Measurements from ENCODE around the gene CDYL.

CDYL gene

DNA sequence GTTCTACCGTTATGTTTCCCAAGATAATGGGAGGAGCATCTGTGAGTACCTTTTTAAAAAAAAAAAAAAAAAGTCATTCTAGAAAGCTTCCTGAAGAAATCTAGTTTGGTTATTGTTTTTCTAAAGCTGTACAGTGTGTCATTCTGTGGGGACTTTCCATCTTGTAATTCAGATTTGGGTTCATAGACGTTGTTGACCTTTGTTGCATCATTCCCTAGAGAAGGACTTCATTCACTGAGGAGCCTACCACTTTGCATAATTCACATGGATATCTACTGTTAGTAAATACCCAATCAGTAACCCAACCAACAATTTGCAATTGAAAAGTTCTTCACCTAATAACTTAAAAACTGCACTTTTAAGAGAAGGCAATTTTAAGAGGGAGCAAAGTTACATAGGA, 167.5 kb downstream of the CDYL start:
- DNase-seq, result no peak
- H3K4me1 ChIP-seq, result peaks cover 4% of the 10 kb centered on the region
- no peak overlapping the region for H3K4me3 ChIP-seq (ENCODE audit: low read depth, low read length)
- TF ChIP-seq, protein P1, sequence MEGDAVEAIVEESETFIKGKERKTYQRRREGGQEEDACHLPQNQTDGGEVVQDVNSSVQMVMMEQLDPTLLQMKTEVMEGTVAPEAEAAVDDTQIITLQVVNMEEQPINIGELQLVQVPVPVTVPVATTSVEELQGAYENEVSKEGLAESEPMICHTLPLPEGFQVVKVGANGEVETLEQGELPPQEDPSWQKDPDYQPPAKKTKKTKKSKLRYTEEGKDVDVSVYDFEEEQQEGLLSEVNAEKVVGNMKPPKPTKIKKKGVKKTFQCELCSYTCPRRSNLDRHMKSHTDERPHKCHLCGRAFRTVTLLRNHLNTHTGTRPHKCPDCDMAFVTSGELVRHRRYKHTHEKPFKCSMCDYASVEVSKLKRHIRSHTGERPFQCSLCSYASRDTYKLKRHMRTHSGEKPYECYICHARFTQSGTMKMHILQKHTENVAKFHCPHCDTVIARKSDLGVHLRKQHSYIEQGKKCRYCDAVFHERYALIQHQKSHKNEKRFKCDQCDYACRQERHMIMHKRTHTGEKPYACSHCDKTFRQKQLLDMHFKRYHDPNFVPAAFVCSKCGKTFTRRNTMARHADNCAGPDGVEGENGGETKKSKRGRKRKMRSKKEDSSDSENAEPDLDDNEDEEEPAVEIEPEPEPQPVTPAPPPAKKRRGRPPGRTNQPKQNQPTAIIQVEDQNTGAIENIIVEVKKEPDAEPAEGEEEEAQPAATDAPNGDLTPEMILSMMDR (IDR thresholded peaks at IDR 0.05; ENCODE audit: low read depth, low read length), result no peak
- H3K9me3 ChIP-seq, result no peaks in the 10 kb centered on the region
- H3K36me3 ChIP-seq, result peaks cover 21% of the 10 kb centered on the region
- H3K27me3 ChIP-seq, result no peaks in the 10 kb centered on the region

DNA sequence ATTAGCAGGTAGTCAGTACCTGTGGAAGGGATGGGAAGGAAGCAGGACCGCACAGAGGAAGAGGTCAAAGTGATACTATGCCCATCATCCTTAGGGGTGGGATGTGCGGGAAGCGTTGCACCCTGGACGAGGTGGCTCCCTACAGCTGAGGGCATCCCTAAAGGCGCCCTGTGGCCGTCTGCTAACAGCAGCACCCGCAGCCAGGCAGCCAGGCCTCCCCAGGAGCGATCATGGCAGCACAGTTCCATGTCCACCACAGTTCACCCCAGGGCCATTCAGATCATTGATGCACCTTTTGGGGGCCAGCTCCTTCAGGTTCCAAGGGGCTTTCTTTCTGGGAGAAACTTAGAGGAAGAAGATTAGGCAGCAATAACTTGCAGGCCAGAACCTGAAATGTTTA, 168.1 kb downstream of the CDYL start:
- Histone ChIP-seq H3K9me3 (no peaks in the 10 kb centered on the region), H3K4me1 (peaks cover 4% of the 10 kb centered on the region), H3K4me3 (ENCODE audit: low read depth, low read length) (no peak overlapping the region), H3K27me3 (no peaks in the 10 kb centered on the region), H3K36me3 (peaks cover 22% of the 10 kb centered on the region)
- TF ChIP-seq, protein P1 (IDR thresholded peaks at IDR 0.05; ENCODE audit: low read depth, low read length), result no peak
- no peak for DNase-seq

DNA sequence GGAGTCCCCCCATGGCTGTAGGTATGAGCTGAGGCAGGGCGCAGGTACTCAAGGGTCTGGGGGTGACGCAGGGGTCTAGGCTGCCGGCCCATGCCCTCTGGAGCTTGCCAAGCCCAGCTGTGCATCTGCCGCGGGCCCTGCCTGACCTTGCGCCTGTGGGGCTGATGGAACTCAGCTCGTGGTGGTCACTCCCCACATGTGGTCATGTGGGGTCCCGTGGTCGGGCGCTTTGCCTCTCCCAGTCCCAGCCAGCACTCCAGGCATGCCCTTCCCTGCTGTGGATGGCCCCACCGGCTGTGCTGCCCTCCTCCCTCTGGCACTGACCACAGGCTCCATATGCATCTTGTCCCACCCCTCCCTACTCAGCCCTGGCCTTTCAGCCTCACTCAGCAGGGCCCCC, 170.3 kb downstream of the CDYL start:
- no peaks in the 10 kb centered on the region for H3K9me3 ChIP-seq
- H3K36me3 ChIP-seq, result peaks cover 28% of the 10 kb centered on the region
- no peaks in the 10 kb centered on the region; the same call in 1 of the 2 replicates for H3K4me1 ChIP-seq
- no peak for DNase-seq
- TF ChIP-seq, protein P1 (IDR thresholded peaks at IDR 0.05; ENCODE audit: low read depth, low read length), result no peak
- no peak overlapping the region for H3K4me3 ChIP-seq (ENCODE audit: low read depth, low read length)
- no peaks in the 10 kb centered on the region for H3K27me3 ChIP-seq

DNA sequence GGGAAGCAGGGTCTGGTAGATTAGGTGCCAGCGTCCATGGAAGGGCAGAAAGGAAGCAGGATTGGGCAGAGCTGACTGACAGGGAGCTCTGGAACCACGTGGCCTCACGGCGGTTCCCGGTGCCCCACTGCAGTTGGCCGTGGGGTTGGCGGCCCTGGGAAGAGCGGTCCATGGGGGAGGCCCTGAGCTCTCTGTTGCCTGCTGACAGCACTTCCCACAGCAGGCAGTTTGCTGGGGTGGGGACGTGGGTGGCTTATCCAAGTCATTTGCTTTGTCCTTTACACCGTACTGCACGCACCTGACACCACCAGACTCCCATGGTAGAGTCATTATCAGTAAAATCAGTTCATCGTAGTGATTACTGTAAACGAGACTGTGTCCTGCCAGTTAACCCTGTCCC, 171.5 kb downstream of the CDYL start:
- H3K4me1 ChIP-seq, result no peaks in the 10 kb centered on the region
- no peak overlapping the region for H3K4me3 ChIP-seq (ENCODE audit: low read depth, low read length)
- H3K27me3 ChIP-seq, result no peaks in the 10 kb centered on the region
- H3K36me3 ChIP-seq, result peaks cover 35% of the 10 kb centered on the region
- TF ChIP-seq, protein P1 (IDR thresholded peaks at IDR 0.05; ENCODE audit: low read depth, low read length), result no peak
- no peaks in the 10 kb centered on the region for H3K9me3 ChIP-seq
- no peak for DNase-seq

DNA sequence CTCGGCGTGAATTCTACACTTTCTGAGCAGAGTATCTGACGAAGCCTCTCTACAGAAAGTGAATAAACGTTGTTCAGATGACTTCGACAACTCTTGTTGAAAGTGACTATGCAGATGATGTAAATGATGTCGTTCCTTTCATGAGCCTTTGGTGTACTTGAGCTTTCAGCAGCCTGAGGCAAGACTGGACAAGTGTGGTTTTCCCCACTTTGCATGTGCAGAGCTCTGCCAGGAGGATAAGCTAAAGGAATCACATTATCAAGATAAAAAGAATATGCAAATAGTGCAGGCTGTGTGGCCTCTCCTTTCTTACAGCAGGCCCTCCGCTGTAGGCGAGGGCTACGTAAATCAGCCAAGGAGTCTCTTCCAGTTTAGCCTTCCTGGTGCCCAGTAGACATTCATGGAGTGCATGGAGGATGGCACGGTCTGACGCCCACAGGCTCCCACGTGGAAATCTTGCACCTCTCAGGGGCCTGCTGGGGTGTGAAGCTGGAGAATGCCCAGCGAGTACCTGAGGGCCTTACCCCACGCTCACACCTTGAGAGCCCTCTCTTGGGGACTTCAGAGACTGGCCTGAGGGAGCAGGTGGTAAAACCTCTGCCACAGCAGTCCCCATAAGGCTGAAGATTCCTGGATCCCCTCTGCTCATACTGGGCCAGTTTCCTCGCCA, 172.7 kb downstream of the CDYL start:
- H3K27me3 ChIP-seq, result no peaks in the 10 kb centered on the region
- H3K9me3 ChIP-seq, result no peaks in the 10 kb centered on the region
- DNase-seq, result no peak
- H3K4me1 ChIP-seq, result no peaks in the 10 kb centered on the region
- H3K4me3 ChIP-seq (ENCODE audit: low read depth, low read length), result no peak overlapping the region
- peaks cover 40% of the 10 kb centered on the region for H3K36me3 ChIP-seq
- TF ChIP-seq, protein P1 (IDR thresholded peaks at IDR 0.05; ENCODE audit: low read depth, low read length), result no peak

DNA sequence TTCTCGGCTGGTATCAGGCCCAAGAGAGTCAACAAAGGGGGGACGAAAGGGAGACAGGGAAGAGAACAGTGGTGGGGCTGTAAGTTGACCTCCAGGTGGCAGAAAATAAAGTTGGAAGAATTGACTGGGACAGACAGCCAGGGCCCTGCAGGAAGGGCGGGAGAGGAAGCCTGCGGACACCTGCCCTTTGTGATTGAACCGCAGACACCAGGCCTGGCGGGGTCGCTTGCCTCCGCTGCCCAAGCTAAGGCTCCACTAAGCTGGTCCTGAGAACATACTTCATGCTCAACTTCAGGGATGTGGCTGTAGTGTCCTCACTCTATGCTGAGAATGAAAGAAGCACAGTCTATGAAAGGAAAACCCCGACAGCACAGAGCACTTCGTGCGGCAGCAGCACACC, 173.9 kb downstream of the CDYL start:
- no peak overlapping the region for H3K4me3 ChIP-seq (ENCODE audit: low read depth, low read length)
- no peaks in the 10 kb centered on the region for H3K9me3 ChIP-seq
- no peaks in the 10 kb centered on the region for H3K27me3 ChIP-seq
- H3K36me3 ChIP-seq, result peaks cover 39% of the 10 kb centered on the region
- no peaks in the 10 kb centered on the region for H3K4me1 ChIP-seq
- DNase-seq, result no peak
- TF ChIP-seq, protein P1 (IDR thresholded peaks at IDR 0.05; ENCODE audit: low read depth, low read length), result no peak

Measured in BE2C (cell line).